ENCODE results near the gene TMUB1.

TMUB1 gene

DNA sequence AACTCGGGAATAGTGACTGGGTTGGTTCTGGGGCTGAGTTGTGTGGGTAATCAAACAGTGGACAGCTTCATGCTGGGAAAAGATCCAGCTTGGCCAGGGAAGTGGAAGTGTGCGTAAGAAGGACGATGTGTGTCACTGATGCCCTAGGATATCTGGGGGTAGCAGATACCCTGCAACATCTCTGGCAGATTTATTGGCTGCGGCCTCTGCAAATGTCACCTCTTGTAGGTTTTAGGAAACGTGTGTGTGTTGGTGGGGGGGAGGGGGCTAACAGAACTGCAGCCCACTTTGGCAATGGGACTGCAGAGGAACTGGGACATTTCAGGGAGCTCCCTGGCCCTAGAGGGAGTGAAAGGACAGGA lies 2.0 kb upstream of the TMUB1 start:
- H3K36me3 ChIP-seq (ENCODE audit: insufficient read depth, low read length), result no peaks in the 10 kb centered on the region
- H2AFZ ChIP-seq (ENCODE audit: low read length), result no peak overlapping the region
- peak overlapping the region; percentile 77; the same call in 1 of the 2 replicates for H3K4me2 ChIP-seq (ENCODE audit: low read length)
- H3F3A ChIP-seq (ENCODE audit: insufficient read depth, low read length), result no peaks in the 10 kb centered on the region; the same call in none of the 2 replicates
- no peaks in the 10 kb centered on the region for H3K79me2 ChIP-seq (ENCODE audit: insufficient read depth, low read length)
- H3K9ac ChIP-seq (ENCODE audit: low read length), result no peak overlapping the region; the same call in 1 of the 2 replicates
- TF ChIP-seq EZH2 (IDR thresholded peaks at IDR 0.05; ENCODE audit: borderline replicate concordance, low read length), result no peak
- TF ChIP-seq, protein P1, sequence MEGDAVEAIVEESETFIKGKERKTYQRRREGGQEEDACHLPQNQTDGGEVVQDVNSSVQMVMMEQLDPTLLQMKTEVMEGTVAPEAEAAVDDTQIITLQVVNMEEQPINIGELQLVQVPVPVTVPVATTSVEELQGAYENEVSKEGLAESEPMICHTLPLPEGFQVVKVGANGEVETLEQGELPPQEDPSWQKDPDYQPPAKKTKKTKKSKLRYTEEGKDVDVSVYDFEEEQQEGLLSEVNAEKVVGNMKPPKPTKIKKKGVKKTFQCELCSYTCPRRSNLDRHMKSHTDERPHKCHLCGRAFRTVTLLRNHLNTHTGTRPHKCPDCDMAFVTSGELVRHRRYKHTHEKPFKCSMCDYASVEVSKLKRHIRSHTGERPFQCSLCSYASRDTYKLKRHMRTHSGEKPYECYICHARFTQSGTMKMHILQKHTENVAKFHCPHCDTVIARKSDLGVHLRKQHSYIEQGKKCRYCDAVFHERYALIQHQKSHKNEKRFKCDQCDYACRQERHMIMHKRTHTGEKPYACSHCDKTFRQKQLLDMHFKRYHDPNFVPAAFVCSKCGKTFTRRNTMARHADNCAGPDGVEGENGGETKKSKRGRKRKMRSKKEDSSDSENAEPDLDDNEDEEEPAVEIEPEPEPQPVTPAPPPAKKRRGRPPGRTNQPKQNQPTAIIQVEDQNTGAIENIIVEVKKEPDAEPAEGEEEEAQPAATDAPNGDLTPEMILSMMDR (IDR thresholded peaks at IDR 0.05; ENCODE audit: low read length), result no peak
- H3K9me3 ChIP-seq (ENCODE audit: low read length), result no peaks in the 10 kb centered on the region
- H3K27me3 ChIP-seq (ENCODE audit: insufficient read depth, low read length), result peaks cover 16% of the 10 kb centered on the region
- no peaks in the 10 kb centered on the region for H4K20me1 ChIP-seq (ENCODE audit: insufficient read depth, low read length)
- peak overlapping the region; percentile 64 for H3K4me3 ChIP-seq (ENCODE audit: low read depth, low read length, poor library complexity, severe bottlenecking)
- peaks cover 42% of the 10 kb centered on the region for H3K4me1 ChIP-seq (ENCODE audit: insufficient read depth, low read length, severe bottlenecking)
- H3K9me2 ChIP-seq (ENCODE audit: low read depth, low read length), result no peaks in the 10 kb centered on the region
- no peak overlapping the region for H3K27ac ChIP-seq (ENCODE audit: low read depth, low read length, poor library complexity, severe bottlenecking)

DNA sequence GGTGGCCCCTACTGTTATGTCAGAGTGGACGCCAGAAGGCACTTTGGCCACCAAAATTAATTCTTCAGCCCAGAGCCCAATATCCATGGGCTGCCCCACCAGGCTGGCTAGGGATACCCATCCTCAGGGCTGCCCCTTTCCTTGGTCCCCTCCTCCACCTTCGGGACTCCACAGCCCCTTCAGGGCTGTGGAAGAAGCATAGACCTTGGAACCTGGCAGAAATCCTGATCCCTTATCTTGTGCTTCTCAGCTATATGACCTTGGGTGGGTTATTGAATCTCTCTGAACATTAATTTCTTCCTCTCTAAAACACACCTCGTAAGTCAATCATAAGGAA lies 499 bp upstream of the TMUB1 start:
- Histone ChIP-seq H3K4me3 (ENCODE audit: low read depth, low read length, poor library complexity, severe bottlenecking) (peak overlapping the region; percentile 82), H3F3A (ENCODE audit: insufficient read depth, low read length) (no peaks in the 10 kb centered on the region; the same call in none of the 2 replicates), H3K9me2 (ENCODE audit: low read depth, low read length) (no peaks in the 10 kb centered on the region), H3K4me1 (ENCODE audit: insufficient read depth, low read length, severe bottlenecking) (peaks cover 55% of the 10 kb centered on the region), H3K79me2 (ENCODE audit: insufficient read depth, low read length) (no peaks in the 10 kb centered on the region), H3K27me3 (ENCODE audit: insufficient read depth, low read length) (peaks cover 16% of the 10 kb centered on the region), H3K9me3 (ENCODE audit: low read length) (no peaks in the 10 kb centered on the region), H3K9ac (ENCODE audit: low read length) (peak overlapping the region; percentile 92; the same call in 1 of the 2 replicates), H4K20me1 (ENCODE audit: insufficient read depth, low read length) (no peaks in the 10 kb centered on the region), H3K4me2 (ENCODE audit: low read length) (peak overlapping the region; percentile 90), H3K36me3 (ENCODE audit: insufficient read depth, low read length) (no peaks in the 10 kb centered on the region; the same call in 1 of the 2 replicates), H2AFZ (ENCODE audit: low read length) (0 out of 2 replicates have a peak overlapping the region, but pooled peaks have one; percentile 44), H3K27ac (ENCODE audit: low read depth, low read length, poor library complexity, severe bottlenecking) (no peak overlapping the region)
- no peak for TF ChIP-seq EZH2 (IDR thresholded peaks at IDR 0.05; ENCODE audit: borderline replicate concordance, low read length)
- TF ChIP-seq, protein P1 (IDR thresholded peaks at IDR 0.05; ENCODE audit: low read length), result no peak

DNA sequence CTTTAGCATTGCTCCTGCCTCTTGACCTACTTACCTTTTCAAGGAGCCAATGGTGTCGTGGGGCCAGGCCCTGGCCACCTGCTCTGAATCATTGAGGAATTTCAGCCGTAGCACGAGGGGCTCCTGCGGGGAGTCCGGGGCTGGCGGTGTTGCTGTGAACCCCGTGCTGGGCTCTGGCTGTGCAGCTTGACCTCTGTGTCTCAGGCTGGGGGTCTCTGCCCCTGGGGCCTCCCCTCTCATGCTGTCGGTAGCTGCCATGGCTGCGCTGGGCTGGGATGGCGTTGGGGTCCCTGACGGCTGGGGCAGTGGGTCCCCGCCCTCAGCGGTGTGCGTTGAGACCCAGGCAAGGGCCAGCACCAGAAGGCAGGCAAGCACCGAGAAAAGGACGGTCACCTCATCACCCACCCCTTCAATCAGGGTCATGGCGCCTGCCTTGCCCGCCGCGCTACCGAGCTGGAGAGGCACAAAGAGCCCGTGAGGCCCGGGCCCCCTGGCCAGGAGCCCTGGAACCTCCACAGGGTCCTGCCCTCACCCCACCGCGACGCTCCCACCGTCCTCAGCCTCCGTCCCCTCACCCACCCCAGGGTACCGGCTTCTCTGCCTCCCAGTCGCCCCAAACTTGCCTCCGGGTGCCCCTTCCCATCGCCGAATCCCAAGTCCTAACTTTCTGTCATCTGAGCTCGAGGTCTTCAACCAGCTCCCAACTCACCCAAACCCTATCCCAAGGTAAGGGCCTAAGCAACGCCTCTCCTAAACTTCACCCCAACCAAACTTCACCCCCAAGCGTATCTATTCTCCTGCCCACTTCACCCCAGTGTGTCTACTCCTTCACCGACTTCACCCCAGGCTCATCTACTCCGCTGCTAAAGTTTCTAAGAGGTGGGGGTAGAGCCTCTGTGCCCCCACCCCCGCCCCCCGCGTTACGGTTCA lies 887 bp downstream of the TMUB1 start:
- 0 out of 2 replicates have a peak, but pooled peaks cover 5% of the 10 kb centered on the region for H3K27me3 ChIP-seq (ENCODE audit: insufficient read depth, low read length)
- peak overlapping the region; percentile 90 for H3K4me2 ChIP-seq (ENCODE audit: low read length)
- H3K79me2 ChIP-seq (ENCODE audit: insufficient read depth, low read length), result no peaks in the 10 kb centered on the region
- no peak for TF ChIP-seq EZH2 (IDR thresholded peaks at IDR 0.05; ENCODE audit: borderline replicate concordance, low read length)
- TF ChIP-seq, protein P1 (IDR thresholded peaks at IDR 0.05; ENCODE audit: low read length), result no peak
- no peak overlapping the region for H2AFZ ChIP-seq (ENCODE audit: low read length)
- peaks cover 61% of the 10 kb centered on the region for H3K4me1 ChIP-seq (ENCODE audit: insufficient read depth, low read length, severe bottlenecking)
- H3K9me2 ChIP-seq (ENCODE audit: low read depth, low read length), result no peaks in the 10 kb centered on the region
- H3K9me3 ChIP-seq (ENCODE audit: low read length), result no peaks in the 10 kb centered on the region
- peaks cover 4% of the 10 kb centered on the region; the same call in 1 of the 2 replicates for H3K36me3 ChIP-seq (ENCODE audit: insufficient read depth, low read length)
- H4K20me1 ChIP-seq (ENCODE audit: insufficient read depth, low read length), result no peaks in the 10 kb centered on the region
- peaks cover 4% of the 10 kb centered on the region; the same call in 1 of the 2 replicates for H3F3A ChIP-seq (ENCODE audit: insufficient read depth, low read length)
- H3K4me3 ChIP-seq (ENCODE audit: low read depth, low read length, poor library complexity, severe bottlenecking), result peak overlapping the region; percentile 82
- peak overlapping the region; percentile 64 for H3K27ac ChIP-seq (ENCODE audit: low read depth, low read length, poor library complexity, severe bottlenecking)
- H3K9ac ChIP-seq (ENCODE audit: low read length), result peak overlapping the region; percentile 92
